PFSK-1 (cell line): ENCODE data around the gene CNNM4.

Source experiments
- FOXP2 ChIP-seq: optimal IDR thresholded peaks from 2 replicates; pipeline ENCODE3; 2011; ENCODE audit warnings: borderline replicate concordance, control low read depth, inconsistent platforms; ENCODE audit not compliant: insufficient read depth; ENCODE audit errors: extremely low read length, extremely low read depth
- POLR2AphosphoS5 ChIP-seq: IDR thresholded peaks from 2 replicates; pipeline ENCODE4 v1.6.1; 2012; ENCODE audit warnings: low read depth, mild to moderate bottlenecking, control low read depth, low read length, moderate library complexity
- REST ChIP-seq, 2 experiments: IDR thresholded peaks; 2 replicates each; pipeline versions ENCODE4 v1.6.1 to v1.8.0; 2011 to 2012; ENCODE audit warnings: low read depth in 2 of 2, low read length in 2 of 2, control low read depth in 1 of 2, inconsistent platforms in 1 of 2, mild to moderate bottlenecking in 1 of 2, moderate library complexity in 1 of 2; ENCODE audit not compliant: insufficient read depth in 1 of 2
- SIN3A ChIP-seq: IDR thresholded peaks from 2 replicates; pipeline ENCODE4 v1.6.1; 2012; ENCODE audit warnings: mild to moderate bottlenecking, low read length, moderate library complexity, borderline replicate concordance; ENCODE audit not compliant: insufficient read depth
- TAF1 ChIP-seq: IDR thresholded peaks from 2 replicates; pipeline ENCODE4 v1.6.1; 2012; ENCODE audit warnings: low read length, control low read depth, borderline replicate concordance; ENCODE audit not compliant: insufficient read depth

Gene CNNM4

GRCh38 chr2:96807127-96807471 lies 46.4 kb downstream of the CNNM4 start:
- TF ChIP-seq REST (IDR thresholded peaks at IDR 0.05; ENCODE audit: insufficient read depth in 1 of 2, low read depth in 2 of 2, low read length in 2 of 2) (no peak), TAF1 (no peak), SIN3A (no peak), FOXP2 (no peak), POLR2AphosphoS5 (no peak)

DNA sequence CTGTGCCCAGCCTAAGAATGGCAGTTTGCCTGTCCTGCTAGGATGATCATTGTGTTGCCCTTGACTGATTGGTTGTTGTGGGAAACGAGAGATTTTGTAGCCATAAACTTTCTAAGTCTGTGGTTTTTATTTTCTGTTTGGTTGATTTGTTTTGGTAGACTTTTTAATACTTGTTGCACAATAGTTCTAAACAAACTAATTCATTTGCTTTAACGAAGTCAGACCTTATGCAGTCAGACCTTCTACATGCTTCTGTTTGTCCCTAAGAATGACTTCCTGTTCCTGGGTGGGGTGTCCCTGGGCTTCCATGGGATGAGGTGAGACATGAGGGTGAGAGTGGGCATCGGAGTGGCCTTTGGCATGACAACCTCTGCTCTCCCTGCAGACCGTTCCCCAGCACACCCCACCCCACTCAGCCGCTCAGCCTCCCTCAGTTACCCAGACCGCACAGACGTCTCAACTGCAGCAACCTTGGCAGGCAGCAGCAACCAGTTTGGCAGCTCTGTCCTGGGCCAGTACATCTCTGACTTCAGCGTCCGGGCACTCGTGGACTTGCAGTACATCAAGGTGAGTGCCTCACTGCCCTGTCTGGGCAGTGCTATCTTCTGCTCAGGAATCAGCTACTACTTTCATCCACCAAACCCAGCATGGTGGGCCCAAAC lies 47.6 kb downstream of the CNNM4 start:
- TF ChIP-seq REST (IDR thresholded peaks at IDR 0.05; ENCODE audit: insufficient read depth in 1 of 2, low read depth in 2 of 2, low read length in 2 of 2) (no peak), FOXP2 (no peak), TAF1 (no peak), POLR2AphosphoS5 (no peak), SIN3A (no peak)

GRCh38 chr2:96809216-96809882 lies 48.6 kb downstream of the CNNM4 start:
- TF ChIP-seq REST (IDR thresholded peaks at IDR 0.05; ENCODE audit: insufficient read depth in 1 of 2, low read depth in 2 of 2, low read length in 2 of 2), result no peak
- no peak for TF ChIP-seq POLR2AphosphoS5
- TF ChIP-seq TAF1, result no peak
- TF ChIP-seq FOXP2, result no peak

DNA sequence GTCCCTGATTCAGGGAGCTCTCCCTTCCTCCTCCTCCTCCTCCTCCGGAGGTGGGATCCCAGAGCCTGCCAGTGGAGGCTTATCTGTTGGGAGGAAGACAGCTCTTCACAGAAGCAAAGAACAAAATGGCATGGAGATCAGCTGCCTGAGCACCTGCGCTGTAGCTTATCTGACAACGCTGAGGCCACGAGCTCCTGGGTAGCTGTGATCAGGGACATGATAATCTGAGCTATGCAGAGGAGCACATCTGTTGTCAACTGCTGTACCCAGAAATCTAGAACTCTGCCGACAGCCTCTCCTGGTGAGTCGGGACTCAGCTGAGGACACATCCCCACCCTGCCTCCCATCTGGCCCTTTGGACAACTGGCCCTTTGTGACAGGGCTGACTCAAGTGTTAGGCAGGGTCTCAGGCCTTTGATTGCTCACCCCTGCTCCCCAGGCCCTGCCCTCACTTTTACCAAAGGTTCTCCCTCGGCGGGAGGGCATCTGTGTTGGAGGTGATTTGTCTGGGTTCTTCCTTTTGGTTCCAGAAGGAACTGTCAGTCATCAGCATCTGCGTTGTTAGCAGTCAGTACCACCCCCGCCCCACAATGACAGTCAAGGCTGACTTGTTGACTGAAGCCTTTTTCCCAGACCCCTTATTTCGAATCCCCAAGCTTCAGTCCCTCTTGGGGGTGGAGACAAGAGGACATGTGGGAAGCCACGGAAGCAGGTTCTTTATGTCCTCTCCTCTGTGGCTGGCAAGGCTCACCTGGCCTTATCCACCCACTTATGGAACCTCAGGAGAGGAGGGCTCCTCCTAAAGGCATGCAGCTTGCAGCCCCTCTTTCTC lies 49.5 kb downstream of the CNNM4 start:
- TF ChIP-seq TAF1 (no peak), FOXP2 (no peak), POLR2AphosphoS5 (no peak), REST (IDR thresholded peaks at IDR 0.05; ENCODE audit: insufficient read depth in 1 of 2, low read depth in 2 of 2, low read length in 2 of 2) (no peak), SIN3A (no peak)
